KMS-11 (cell line): ENCODE data around the gene UNCX.

Source experiments
- H2AFZ ChIP-seq: fragments of 200-600 bp; sonication (generic); 2 replicates; pipeline ENCODE4 v1.6.1; 2016; ENCODE audit warnings: antibody characterized with exemption, mixed run types, low read depth
- H3K27ac ChIP-seq: fragments of 200-600 bp; sonication (generic); 2 replicates; pipeline ENCODE4 v1.6.1; 2016; ENCODE audit warnings: mild to moderate bottlenecking, mixed run types
- H3K27me3 ChIP-seq: fragments of 200-600 bp; sonication (generic); 2 replicates; pipeline ENCODE4 v1.6.1; 2017; ENCODE audit warnings: mild to moderate bottlenecking, low read depth, mixed run types, moderate library complexity; ENCODE audit not compliant: insufficient read depth
- H3K36me3 ChIP-seq: fragments of 200-600 bp; sonication (generic); 2 replicates; pipeline ENCODE4 v1.6.1; 2017; ENCODE audit warnings: mild to moderate bottlenecking, mixed run types; ENCODE audit not compliant: insufficient read depth
- H3K4me1 ChIP-seq: fragments of 200-600 bp; sonication (generic); 2 replicates; pipeline ENCODE4 v1.6.1; 2016; ENCODE audit warnings: mild to moderate bottlenecking, low read depth, mixed run types; ENCODE audit not compliant: poor library complexity, severe bottlenecking
- H3K4me2 ChIP-seq: fragments of 200-600 bp; sonication (generic); 2 replicates; pipeline ENCODE4 v1.7.0; 2016; ENCODE audit warnings: mild to moderate bottlenecking, mixed run types
- H3K4me3 ChIP-seq: fragments of 200-600 bp; sonication (generic); IDR thresholded peaks from 2 replicates; pipeline ENCODE4 v1.6.1; 2017; ENCODE audit warnings: low read depth, low read length, mixed read lengths; ENCODE audit not compliant: insufficient read depth
- H3K79me2 ChIP-seq: fragments of 200-600 bp; sonication (generic); 2 replicates; pipeline ENCODE4 v1.6.1; 2016; ENCODE audit warnings: low read depth, mixed run types; ENCODE audit not compliant: insufficient read depth
- H3K9ac ChIP-seq: fragments of 200-600 bp; sonication (generic); 2 replicates; pipeline ENCODE4 v1.6.1; 2016; ENCODE audit warnings: mild to moderate bottlenecking, mixed run types
- H4K20me1 ChIP-seq: fragments of 200-600 bp; sonication (generic); 2 replicates; pipeline ENCODE4 v1.6.1; 2016; ENCODE audit warnings: mild to moderate bottlenecking, mixed run types; ENCODE audit not compliant: insufficient read depth
- TF ChIP-seq, protein P1 (sequence below): fragments of 200-600 bp; sonication (generic); conservative IDR thresholded peaks from 2 replicates; pipeline ENCODE4 v1.6.1; 2017; ENCODE audit warnings: low read depth, mild to moderate bottlenecking, antibody characterized with exemption, low read length, moderate library complexity, mixed read lengths

UNCX gene

DNA sequence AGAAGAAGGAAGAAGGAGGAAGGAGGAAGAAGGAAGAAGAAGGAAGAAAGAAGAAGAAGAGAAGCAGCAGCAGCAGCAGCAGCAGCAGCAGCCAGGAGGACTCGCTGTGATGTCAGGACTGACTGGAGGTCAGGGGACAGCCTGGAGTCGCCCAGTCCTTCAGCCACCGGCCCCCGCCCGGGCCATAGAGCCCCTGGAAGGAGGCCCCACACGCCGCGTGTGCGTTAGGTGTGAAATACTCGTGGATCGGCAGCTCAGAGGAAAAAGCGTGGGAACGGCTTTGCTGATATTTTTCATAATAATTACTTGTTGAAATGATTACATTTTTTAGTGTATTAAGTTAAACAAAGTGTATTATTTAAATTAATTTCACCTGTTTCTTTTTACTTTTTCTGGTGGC lies 48.4 kb downstream of the UNCX start:
- H3K4me2 ChIP-seq: no peak overlapping the region
- TF ChIP-seq, protein P1, sequence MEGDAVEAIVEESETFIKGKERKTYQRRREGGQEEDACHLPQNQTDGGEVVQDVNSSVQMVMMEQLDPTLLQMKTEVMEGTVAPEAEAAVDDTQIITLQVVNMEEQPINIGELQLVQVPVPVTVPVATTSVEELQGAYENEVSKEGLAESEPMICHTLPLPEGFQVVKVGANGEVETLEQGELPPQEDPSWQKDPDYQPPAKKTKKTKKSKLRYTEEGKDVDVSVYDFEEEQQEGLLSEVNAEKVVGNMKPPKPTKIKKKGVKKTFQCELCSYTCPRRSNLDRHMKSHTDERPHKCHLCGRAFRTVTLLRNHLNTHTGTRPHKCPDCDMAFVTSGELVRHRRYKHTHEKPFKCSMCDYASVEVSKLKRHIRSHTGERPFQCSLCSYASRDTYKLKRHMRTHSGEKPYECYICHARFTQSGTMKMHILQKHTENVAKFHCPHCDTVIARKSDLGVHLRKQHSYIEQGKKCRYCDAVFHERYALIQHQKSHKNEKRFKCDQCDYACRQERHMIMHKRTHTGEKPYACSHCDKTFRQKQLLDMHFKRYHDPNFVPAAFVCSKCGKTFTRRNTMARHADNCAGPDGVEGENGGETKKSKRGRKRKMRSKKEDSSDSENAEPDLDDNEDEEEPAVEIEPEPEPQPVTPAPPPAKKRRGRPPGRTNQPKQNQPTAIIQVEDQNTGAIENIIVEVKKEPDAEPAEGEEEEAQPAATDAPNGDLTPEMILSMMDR: no peak
- H3K27me3 ChIP-seq: peaks cover 63% of the 10 kb centered on the region
- H3K79me2 ChIP-seq: no peaks in the 10 kb centered on the region
- H3K36me3 ChIP-seq: no peaks in the 10 kb centered on the region
- H3K9ac ChIP-seq: no peak overlapping the region
- no peak overlapping the region for H3K4me3 ChIP-seq
- H3K27ac ChIP-seq: no peak overlapping the region
- H2AFZ ChIP-seq: no peak overlapping the region
- no peaks in the 10 kb centered on the region for H4K20me1 ChIP-seq
- H3K4me1 ChIP-seq: no peaks in the 10 kb centered on the region

DNA sequence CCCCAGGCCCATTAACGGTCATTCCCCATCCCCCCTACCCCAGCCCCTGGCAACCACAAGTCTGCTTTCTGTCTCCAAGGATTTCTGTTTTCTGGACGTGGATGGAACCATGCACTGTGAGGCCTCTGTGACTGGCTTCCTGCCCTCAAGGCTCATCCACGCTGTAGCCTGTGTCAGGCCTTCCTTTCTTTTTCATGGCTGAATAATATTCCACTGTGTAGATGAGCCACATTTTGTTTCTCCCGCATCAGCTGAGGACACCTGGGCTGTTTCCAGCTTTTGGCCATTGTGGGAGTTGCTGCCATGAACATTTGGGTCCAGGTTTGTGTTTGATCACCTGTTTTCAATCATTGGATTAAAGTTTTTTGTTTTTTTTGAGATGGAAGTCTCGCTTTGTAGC lies 50.0 kb downstream of the UNCX start:
- peaks cover 70% of the 10 kb centered on the region for H3K27me3 ChIP-seq
- H4K20me1 ChIP-seq: no peaks in the 10 kb centered on the region
- H3K4me3 ChIP-seq: no peak overlapping the region
- H3K4me2 ChIP-seq: no peak overlapping the region
- TF ChIP-seq, protein P1: no peak
- H3K79me2 ChIP-seq: no peaks in the 10 kb centered on the region
- no peaks in the 10 kb centered on the region for H3K4me1 ChIP-seq
- no peaks in the 10 kb centered on the region for H3K36me3 ChIP-seq
- H3K9ac ChIP-seq: no peak overlapping the region
- H2AFZ ChIP-seq: no peak overlapping the region
- no peak overlapping the region for H3K27ac ChIP-seq

DNA sequence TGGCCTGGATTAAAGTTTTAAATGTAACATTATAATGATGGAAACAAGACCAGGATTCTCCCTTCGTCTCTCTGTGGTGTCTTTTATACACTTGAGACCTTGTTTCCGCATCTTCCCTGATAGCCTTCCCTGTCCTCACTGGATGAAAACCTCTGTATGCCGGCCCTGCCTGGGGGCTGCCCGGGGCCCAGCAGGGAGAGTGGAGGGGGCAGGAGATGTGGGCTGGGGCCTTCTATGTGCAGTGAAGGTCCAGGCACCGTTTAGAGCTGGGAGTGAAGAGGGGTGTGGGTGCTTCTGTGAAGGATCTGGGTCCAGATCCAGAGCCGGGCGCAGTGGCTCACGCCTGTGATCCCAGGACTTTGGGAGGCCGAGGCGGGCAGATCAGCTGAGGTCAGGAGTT lies 50.7 kb downstream of the UNCX start:
- H3K9ac ChIP-seq: no peak overlapping the region
- no peak overlapping the region for H2AFZ ChIP-seq
- H3K36me3 ChIP-seq: no peaks in the 10 kb centered on the region
- no peak overlapping the region for H3K4me2 ChIP-seq
- TF ChIP-seq, protein P1: no peak
- H3K4me3 ChIP-seq: no peak overlapping the region
- no peaks in the 10 kb centered on the region for H4K20me1 ChIP-seq
- H3K4me1 ChIP-seq: no peaks in the 10 kb centered on the region
- H3K27ac ChIP-seq: no peak overlapping the region
- no peaks in the 10 kb centered on the region for H3K79me2 ChIP-seq
- H3K27me3 ChIP-seq: peaks cover 71% of the 10 kb centered on the region

DNA sequence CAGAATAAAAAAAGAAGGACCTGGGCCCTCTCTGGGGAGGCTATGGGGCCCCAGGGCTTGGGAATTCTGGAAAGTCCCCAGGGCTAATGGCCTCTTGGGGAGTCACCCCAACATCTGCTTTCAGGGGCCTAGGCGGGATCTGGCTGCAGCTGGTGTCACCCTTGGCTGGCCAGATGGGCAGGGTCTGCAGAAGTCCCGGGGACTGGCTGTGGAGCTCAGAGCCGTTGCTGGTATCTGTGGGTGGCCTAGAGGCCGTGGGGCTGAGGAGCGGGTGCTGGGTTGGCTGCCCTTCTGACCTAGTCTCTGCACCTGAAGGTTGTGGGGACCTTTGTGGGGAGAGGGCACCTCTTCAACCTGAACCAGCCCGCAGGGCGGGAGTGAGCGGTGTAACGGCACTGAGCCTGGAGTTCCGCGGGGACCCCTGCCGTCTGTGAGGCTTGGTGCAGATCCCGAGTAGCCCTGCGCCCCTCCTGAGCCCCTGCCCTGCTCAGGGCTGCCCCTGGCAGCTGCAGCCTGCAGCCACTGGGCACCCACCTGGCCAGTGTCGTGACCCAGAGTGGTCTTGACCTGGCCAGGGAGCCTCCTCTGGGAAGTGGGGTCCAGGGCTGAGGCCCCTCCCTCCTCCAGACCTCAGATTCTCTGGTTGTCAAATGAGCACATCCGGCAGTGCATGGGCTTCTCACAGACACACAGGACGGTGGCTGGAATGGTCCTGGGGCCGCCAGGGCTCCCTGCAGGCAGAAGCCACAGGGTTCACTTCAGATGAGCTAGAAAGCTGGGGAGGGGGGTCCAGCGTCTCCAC lies 51.5 kb downstream of the UNCX start:
- H3K4me3 ChIP-seq: no peak overlapping the region
- H4K20me1 ChIP-seq: no peaks in the 10 kb centered on the region
- TF ChIP-seq, protein P1: no peak
- H3K27ac ChIP-seq: no peak overlapping the region
- H3K79me2 ChIP-seq: no peaks in the 10 kb centered on the region
- H3K9ac ChIP-seq: no peak overlapping the region
- H2AFZ ChIP-seq: no peak overlapping the region
- no peaks in the 10 kb centered on the region for H3K36me3 ChIP-seq
- H3K4me1 ChIP-seq: no peaks in the 10 kb centered on the region
- no peak overlapping the region for H3K4me2 ChIP-seq
- peaks cover 71% of the 10 kb centered on the region for H3K27me3 ChIP-seq
